ENCODE results near the gene FAT2.
A peak's percentile ranks its signal among the peaks of the same experiment; 100 is the strongest.

Gene FAT2

DNA sequence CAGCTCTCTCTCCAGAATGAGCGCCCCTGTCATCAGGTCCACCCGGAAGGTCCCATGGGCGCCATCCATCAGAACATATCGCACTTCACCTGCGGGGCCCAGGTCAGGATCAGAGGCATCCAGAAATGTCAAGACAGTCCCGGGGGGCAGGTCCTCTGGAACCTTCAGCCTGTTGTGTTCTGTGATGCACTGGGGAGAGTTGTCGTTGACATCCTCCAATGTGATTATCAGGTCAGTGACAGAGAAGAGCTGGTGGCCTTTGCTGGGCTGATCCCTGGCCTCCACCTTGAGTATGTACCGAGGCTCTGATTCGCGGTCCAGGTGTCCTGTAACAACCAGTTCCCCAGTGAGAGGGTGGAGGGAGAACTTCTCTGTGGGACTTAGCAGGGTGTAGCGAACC, 25.2 kb downstream of the FAT2 start:
- no peak for DNase-seq (ENCODE audit: extremely low spot score)
- CTCF ChIA-PET: interaction anchor here (1.2 to 1.7 kb wide), 3 partner anchors 10 to 46 kb away, joined by 3 to 5 read pairs (median 3); no protein-coding TSS in a partner anchor
- TF ChIP-seq, protein P1, sequence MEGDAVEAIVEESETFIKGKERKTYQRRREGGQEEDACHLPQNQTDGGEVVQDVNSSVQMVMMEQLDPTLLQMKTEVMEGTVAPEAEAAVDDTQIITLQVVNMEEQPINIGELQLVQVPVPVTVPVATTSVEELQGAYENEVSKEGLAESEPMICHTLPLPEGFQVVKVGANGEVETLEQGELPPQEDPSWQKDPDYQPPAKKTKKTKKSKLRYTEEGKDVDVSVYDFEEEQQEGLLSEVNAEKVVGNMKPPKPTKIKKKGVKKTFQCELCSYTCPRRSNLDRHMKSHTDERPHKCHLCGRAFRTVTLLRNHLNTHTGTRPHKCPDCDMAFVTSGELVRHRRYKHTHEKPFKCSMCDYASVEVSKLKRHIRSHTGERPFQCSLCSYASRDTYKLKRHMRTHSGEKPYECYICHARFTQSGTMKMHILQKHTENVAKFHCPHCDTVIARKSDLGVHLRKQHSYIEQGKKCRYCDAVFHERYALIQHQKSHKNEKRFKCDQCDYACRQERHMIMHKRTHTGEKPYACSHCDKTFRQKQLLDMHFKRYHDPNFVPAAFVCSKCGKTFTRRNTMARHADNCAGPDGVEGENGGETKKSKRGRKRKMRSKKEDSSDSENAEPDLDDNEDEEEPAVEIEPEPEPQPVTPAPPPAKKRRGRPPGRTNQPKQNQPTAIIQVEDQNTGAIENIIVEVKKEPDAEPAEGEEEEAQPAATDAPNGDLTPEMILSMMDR (IDR thresholded peaks at IDR 0.05; ENCODE audit: control extremely low read depth, extremely low read depth, low read depth, missing control alignments): no peak
- POLR2A ChIA-PET: no interaction called here

DNA sequence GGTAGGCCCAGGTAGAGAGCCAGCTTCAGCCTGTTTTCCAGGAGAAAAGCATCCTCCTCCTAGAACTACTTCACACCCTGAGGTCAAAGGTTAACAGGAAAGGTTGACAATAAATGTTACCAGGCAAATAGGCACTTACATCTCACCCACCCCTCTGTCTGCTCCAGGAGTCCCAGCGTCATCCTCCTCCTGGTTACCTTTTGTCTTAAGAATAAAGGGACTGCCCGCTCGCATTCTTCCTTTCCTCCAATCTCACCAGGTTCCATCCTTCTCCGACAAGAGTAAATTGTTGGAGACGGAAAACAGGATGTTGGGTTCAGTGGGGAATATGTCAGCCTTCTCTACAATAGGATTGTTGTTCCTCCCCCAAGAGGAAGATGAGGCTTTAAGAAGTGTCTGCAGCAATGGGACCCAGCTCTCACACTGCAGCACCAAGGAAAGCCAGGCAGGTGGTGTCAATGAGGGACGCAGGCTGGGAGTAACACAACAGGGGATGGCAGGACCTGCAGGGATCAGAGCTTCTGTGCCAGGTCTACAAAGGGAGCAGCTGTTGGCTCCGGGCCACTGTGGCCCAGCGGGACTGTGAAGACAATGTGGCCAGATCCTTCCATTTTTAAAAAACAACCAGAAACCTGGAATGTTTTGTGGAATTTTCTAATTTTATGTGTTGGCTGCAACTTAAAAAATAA, 29.0 kb downstream of the FAT2 start:
- POLR2A ChIA-PET: no interaction called here
- TF ChIP-seq, protein P1 (IDR thresholded peaks at IDR 0.05; ENCODE audit: control extremely low read depth, extremely low read depth, low read depth, missing control alignments): no peak
- no peak for DNase-seq (ENCODE audit: extremely low spot score)
- CTCF ChIA-PET: no interaction called here

DNA sequence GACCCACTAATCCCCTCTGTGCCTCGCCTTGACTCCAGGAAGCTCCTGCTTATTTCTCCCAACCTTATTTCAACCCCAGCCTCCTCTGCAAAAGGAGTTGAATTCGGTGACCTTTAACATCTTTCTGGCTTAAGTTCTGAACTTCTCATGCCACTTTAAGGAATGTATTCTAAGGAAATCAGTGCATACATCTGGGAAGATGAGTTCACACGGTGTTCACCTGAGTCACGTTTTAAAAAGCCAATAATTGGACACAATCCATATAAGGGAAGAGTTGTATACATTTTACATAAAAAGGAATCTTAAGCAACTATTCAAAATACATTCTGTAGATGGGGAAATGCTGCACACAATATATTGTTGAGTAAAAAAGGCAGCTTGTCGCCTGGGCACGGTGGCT, 33.2 kb downstream of the FAT2 start:
- ChIA-PET POLR2A (no interaction called here), CTCF (interaction anchor here (1.2 to 2.0 kb wide), 8 partner anchors 10 to 173 kb away, joined by 3 to 7 read pairs (median 4); no protein-coding TSS in a partner anchor)
- TF ChIP-seq, protein P1 (IDR thresholded peaks at IDR 0.05; ENCODE audit: control extremely low read depth, extremely low read depth, low read depth, missing control alignments): no peak
- DNase-seq (ENCODE audit: extremely low spot score): no peak

DNA sequence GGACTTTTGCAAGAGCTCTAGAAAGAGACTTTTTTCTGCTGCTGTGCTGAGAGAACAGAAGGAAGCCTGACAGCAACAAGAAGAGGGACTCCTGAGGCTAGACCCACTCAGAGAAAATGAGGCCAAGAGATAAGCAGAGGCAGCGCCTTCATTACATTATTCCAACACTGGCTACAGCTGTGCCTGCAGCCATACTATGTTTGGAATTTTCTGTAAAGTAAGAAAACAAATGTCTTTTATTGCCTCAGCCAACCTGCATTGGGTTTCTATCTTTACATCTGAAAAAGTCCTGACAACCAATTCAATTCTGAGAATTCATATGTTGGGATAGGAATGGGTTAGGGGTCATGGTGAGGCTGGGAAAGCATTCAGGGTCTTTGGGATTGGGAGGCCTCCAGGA, 33.7 kb downstream of the FAT2 start:
- ChIA-PET POLR2A (no interaction called here), CTCF (interaction anchor here (1.0 to 2.0 kb wide), 8 partner anchors 9 to 173 kb away, joined by 3 to 7 read pairs (median 4); no protein-coding TSS in a partner anchor)
- no peak for DNase-seq (ENCODE audit: extremely low spot score)
- TF ChIP-seq, protein P1 (IDR thresholded peaks at IDR 0.05; ENCODE audit: control extremely low read depth, extremely low read depth, low read depth, missing control alignments): no peak

DNA sequence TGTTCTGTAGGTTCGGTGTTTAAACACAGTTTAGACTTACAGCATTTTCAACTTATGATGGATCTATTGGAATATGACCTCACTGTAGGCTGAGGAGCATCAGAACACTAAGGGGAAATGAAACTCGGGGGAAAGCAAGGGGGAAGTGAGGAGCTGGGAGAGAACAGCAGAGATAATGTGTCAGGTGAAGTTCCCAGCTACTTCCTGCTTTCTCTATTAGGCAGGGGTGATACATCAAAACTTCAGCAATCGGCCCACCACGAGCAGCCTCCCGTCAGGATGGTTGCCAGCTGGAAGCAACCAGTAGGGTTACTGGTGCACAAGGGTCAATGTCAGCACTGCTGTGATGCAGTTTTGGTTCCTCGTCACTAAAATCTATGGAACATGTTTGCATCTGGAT, 34.3 kb downstream of the FAT2 start:
- POLR2A ChIA-PET: interaction anchor here (0.7 kb wide), 1 partner anchor 197 kb away, joined by 3 read pairs; no protein-coding TSS in a partner anchor
- CTCF ChIA-PET: interaction anchor here (1.0 to 2.0 kb wide), 8 partner anchors 9 to 172 kb away, joined by 3 to 7 read pairs (median 4); no protein-coding TSS in a partner anchor
- TF ChIP-seq, protein P1 (IDR thresholded peaks at IDR 0.05; ENCODE audit: control extremely low read depth, extremely low read depth, low read depth, missing control alignments): no peak
- DNase-seq (ENCODE audit: extremely low spot score): peak; percentile 32

DNA sequence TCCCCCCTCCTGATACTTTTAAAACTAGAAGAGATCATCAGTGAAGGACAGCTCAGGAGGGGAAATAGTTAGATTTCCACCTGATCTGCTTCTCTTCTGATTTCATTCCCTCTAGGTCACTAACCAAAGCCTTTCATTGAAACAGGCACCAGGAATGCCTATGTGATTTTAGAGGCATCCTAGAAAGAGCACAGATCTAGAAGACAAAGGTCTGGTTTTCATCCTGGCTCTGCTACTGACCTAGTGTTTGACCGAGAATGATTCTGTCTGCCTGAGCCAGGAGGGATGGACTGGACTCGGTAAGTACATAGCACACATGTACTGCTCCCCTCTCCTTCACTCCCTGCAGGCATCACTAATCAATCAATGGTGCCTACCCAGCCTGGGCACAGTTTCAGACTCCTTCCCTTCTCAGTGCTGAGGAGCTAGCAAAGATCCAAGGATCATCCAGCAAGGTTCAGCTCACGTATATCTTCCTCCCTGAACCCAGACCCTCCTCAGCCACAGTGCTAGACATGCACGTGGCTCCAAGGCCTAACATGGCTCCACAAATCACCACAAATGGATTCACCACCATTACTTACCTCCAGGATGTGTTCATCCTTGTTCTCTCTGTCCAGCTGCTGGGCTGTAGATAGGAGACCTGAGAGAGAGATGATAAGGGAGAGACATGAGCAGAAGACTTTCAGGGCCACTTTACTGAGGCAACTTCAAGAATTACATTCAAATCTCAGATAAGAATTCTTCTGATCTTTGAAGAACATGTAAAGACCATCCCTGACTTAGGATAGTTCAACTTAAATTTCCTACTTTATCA, 35.2 kb downstream of the FAT2 start:
- TF ChIP-seq, protein P1 (IDR thresholded peaks at IDR 0.05; ENCODE audit: control extremely low read depth, extremely low read depth, low read depth, missing control alignments): no peak
- ChIA-PET POLR2A (no interaction called here), CTCF (interaction anchor here (0.8 to 2.0 kb wide), 5 partner anchors 10 to 171 kb away, joined by 3 to 7 read pairs (median 4); no protein-coding TSS in a partner anchor)
- DNase-seq (ENCODE audit: extremely low spot score): no peak

Data from GM10248 (cell line).